ENCODE measurements around the gene ATP2B2.

DNA sequence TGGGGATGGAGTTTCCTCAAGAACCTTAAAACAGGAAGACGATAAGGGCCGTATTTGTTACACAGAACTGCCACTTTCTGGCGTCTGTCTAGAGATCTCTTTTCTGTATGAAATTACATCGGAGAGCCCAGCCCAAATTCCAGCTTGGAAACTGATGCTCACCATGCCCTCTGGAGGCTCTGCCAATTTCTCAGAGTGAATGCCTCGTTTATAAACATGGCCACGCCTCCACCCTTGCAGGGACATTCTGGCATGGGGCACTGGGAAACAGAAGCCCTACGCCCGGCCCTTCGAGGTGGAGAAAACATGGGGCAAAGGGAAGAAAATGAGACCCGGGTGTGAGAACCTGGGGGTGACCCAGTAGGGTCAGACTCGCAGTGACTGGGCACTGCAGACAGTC is 131.1 kb downstream of the ATP2B2 start:
- TF ChIP-seq, protein P1, sequence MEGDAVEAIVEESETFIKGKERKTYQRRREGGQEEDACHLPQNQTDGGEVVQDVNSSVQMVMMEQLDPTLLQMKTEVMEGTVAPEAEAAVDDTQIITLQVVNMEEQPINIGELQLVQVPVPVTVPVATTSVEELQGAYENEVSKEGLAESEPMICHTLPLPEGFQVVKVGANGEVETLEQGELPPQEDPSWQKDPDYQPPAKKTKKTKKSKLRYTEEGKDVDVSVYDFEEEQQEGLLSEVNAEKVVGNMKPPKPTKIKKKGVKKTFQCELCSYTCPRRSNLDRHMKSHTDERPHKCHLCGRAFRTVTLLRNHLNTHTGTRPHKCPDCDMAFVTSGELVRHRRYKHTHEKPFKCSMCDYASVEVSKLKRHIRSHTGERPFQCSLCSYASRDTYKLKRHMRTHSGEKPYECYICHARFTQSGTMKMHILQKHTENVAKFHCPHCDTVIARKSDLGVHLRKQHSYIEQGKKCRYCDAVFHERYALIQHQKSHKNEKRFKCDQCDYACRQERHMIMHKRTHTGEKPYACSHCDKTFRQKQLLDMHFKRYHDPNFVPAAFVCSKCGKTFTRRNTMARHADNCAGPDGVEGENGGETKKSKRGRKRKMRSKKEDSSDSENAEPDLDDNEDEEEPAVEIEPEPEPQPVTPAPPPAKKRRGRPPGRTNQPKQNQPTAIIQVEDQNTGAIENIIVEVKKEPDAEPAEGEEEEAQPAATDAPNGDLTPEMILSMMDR (IDR thresholded peaks at IDR 0.05; ENCODE audit: low read depth, low read length), result no peak
- TF ChIP-seq EZH2phosphoT487 (IDR thresholded peaks at IDR 0.05; ENCODE audit: low read depth), result no peak
